DMS153 (cell line): Measurements from ENCODE around the gene LAMA2.

Source experiments
- DNase-seq: peaks from one replicate; lab custom pipeline; 2025; lab: John Stamatoyannopoulos, UW

LAMA2 gene

GRCh38 chr6:128918886-128919285 lies 35.9 kb downstream of the LAMA2 start:
- DNase-seq, result no peak

DNA sequence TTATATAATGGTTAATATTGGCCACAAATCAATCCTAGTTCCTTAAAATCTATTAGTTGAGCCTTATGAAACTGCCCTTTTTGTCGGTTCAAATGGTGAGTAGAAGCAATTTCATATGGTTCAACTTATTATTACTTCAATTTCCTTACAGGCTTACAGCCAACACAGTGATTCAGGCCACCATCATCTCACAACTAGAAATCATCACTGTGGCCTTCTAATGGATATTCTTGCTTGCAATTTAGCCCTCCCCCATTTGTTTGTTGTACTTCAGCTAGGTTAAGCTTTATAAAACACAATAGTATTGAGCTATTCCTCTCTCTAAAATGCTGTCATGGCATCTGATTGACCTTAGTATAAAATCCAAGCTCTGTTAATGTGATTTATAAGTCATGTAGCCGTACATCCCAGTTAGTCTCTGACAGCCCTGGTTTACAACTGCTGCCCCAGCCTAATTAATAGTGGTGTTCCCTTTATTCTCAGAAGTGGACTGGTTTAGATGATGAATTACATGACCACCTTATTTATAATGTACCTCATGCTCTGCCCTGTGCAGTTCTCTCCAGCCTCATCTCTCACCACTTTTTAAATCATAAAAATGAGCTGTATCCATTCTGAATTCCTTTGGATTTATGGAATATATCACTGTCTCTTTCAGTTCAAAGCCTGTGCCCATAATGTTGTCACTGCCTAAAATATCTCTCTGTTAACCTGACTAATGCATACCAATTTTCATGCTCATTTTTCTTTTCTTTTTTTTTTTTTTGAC lies 36.7 kb downstream of the LAMA2 start:
- no peak for DNase-seq

DNA sequence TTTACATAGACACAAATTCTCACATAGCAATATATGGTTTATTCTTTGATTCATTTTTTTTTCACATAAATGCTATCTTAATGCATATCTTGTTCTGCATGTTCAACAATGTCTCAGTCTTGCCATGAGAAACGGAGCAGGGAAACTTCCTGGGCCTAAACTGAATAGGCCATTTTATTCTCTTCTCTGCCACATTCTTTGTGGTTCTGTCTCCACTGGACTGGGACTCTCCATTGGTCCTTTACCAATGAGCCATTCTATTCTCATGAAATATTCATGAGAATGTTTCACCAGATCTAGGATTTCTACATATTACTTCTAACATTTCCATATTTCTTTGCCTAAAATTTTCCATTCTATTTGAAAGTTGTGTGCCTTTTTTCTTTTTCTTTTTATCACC lies 42.8 kb downstream of the LAMA2 start:
- DNase-seq, result no peak

DNA sequence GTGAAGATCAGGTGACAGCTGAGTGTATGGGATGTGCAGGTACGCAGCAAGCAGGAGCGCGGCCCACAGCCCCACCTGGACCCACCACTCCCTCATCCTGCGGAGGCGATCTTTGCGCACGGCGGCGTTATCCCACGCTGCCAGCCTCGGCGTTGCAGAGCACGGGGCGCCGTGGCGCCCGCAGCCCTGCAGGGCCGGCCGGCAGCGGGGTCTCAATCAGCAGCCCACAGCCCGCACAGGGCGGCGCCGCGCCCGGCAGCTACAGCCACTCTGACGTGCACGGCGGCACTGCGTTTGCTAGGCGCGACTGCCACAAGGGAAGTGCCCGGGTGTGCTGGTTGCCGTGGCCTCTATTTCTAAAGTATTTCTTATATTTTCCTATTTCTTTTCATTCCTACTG lies 46.9 kb downstream of the LAMA2 start:
- DNase-seq, result no peak

DNA sequence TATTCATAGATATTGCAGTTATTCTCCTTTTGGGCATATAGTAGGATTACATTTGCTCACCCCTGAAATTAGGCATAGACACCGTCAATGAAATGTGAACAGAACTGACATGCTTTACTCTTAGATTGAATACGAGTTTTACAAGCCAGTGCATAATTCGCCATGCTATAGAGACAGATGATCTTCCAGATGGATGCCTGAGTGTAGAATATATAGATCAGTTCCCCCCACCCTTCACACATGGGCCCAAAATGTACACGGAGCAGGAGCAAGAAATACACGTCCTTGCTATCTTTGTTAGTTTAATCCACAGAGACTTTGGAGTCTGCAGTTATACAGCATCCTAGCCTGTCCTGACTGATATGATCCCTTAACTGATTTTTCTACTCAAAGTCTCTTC lies 47.4 kb downstream of the LAMA2 start:
- DNase-seq, result no peak

- DNase-seq, result no peak
Observed at GRCh38 chr6:128932061-128932460, 49.1 kb downstream of the LAMA2 start.

- DNase-seq, result no peak
Observed at GRCh38 chr6:128950864-128951263, 67.9 kb downstream of the LAMA2 start.

GRCh38 chr6:128952902-128953301 lies 70.0 kb downstream of the LAMA2 start:
- DNase-seq, result no peak

DNA sequence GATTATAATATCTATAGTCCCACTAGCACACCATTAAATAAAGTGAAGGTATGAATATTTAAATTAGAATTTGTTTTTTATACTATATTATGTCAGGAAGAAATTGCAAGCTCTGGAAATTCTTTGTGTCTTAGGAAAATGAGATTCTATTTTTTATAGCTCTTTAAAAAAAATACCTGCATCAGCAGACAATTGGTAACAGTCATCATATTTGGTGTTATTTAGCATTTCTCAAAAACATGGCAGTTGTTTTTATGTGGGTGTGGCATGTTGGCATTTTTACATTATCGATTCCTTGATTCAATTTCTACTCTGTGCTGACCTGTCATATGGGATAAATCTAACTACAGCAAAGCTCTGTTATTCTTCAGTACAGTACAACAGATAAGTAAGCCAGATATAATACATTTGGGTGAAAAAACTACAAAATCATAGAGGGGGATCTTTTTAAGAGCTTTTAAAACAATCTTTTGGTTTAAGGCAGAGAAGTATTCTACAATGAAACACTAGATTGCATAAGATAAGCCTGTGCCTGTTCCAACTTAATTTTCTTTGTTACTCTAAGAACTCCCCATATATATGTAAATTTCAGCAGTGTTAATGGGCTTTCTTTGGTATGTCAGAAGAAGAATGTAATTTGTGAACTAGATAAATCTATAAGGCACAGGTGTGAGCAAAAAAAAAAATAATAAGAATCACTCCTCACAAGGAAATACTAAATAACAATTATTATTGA lies 71.5 kb downstream of the LAMA2 start:
- DNase-seq, result no peak

- DNase-seq, result no peak
Observed at GRCh38 chr6:128963561-128963960, 80.6 kb downstream of the LAMA2 start.

DNA sequence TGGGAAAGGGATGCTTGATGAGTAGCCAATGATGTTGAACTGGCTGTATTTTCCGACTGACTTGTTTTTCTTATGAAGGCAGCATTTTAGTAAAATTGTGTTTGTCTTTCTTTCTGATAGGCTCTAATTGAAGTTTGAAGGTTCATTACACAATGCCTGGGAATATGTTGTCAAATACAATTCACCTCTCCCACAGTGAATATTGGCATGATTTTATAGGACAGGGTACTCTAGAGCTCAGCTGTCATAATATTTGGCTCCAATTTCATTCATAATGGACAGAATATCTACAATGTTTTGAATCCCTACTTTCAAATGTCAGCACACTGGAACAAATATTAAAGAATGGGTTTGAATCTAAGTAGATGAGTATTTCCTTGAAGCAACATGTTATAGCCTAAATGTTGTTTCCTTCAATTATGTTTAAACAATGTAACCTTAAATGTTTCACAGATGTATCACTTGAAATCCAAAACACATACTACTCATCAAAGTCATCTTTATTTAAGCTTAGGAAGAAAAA lies 81.4 kb downstream of the LAMA2 start:
- no peak for DNase-seq

DNA sequence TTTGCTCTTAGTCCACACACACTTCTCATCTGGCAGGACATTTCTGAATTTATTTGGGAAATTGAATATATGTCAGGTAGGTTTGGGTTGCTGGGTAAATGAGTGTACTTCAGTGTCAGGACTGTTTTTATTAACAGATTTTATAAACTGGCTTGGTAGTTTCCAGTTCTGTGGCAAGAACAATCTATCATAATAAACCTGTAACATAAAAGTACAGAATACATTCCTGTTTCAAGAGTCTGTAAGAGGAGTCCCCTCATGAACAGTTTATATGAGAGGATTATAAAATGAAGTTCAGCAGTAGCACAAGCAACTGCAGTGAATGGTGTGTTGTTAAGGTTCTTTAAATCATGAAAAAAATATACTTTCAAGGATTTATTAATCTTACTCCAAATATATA lies 81.8 kb downstream of the LAMA2 start:
- DNase-seq, result no peak

DNA sequence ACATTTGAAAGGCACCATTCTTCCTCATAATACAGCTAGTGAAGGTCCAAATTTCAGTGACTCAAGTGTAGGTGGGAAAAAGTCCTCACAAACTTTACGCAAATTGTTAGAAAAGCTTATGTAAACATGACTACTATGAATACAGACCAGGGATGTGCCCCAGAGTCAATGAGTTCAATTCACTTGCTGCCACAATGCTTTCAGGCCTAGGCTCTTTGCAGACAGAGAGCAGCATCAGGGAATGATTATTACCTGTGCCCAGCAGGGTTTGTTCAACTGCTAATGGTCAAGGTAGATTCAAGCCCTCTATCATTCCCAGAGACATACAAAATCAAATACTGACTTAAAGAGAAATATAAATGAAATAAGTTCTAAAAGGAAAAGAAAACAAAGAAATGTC lies 84.0 kb downstream of the LAMA2 start:
- no peak for DNase-seq

GRCh38 chr6:128979071-128979470 lies 96.1 kb downstream of the LAMA2 start:
- DNase-seq, result no peak

DNA sequence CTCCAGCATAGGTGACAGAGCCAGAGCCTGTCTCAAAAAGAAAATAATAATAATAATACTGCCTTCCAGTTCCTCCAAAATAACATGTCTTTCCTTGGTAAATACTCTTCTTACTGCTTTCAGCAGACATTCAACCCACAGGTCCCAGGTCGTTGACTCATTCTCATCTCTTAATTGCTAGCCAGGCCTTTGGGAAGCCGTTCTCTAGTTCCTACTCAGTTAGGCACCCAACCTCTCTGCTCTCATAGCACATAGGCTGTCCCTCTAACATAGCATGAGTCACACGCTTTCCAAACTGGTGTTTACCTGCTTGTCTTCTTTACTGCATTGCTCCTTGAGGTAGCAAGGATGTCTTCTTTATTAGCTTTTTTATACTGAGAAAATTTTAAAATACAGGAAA lies 98.8 kb downstream of the LAMA2 start:
- DNase-seq, result no peak

DNA sequence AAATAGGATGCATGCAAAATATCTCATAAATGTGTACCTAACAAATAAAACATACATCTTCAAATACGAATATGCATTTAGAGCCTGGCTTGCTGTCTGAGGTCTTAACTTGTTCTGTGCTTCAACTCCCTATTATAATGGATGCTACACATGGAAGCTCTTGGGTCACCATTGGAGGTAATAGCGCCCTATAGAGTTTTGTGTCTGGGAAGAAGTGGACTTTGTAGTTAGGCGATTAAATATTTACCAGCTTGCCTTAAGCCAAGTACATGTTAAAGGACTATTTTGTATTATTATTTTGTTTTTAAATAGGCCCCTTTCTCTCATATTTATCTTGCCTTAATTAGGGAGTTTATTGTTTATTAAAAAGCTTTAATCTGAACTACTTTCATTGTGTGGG lies 107.4 kb downstream of the LAMA2 start:
- DNase-seq, result no peak

DNA sequence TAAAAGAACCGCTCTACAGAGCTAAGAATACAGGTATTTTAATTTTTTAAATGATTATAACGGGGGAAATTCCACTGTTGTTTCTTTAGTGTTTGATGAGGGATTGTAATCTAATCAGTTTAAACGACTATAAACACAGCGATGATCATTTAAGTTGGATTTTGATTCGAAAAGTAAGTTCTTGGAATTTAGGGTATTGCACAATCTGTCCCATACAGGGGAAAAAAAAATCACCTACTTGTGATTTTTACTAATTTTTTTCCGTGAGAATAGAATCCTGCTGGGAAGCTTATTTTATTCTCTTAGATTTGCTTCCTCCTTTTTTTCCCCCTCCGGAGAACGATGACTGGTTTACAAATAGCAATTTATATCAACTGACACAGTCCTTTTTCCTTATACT lies 108.0 kb downstream of the LAMA2 start:
- DNase-seq, result no peak

DNA sequence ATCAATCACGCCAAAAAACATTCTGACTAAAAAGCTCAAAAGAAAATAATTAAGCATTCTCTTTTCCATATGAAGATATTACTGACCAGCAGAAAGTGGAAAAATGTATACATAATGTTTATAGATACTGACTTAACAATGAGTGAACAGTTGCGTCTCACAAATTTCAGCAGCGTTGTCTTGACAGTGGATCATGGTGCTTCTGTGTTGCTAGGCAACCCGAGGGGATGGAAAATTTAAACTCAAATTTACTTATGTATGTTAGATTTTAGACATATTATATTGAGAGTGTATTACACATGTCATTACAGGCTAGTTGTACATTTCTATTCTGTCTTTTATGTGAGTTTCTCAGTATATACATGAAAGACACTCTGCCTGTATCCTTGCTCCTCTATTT lies 110.2 kb downstream of the LAMA2 start:
- DNase-seq, result no peak

- no peak for DNase-seq
Observed at GRCh38 chr6:128997880-128998279, 114.9 kb downstream of the LAMA2 start.

DNA sequence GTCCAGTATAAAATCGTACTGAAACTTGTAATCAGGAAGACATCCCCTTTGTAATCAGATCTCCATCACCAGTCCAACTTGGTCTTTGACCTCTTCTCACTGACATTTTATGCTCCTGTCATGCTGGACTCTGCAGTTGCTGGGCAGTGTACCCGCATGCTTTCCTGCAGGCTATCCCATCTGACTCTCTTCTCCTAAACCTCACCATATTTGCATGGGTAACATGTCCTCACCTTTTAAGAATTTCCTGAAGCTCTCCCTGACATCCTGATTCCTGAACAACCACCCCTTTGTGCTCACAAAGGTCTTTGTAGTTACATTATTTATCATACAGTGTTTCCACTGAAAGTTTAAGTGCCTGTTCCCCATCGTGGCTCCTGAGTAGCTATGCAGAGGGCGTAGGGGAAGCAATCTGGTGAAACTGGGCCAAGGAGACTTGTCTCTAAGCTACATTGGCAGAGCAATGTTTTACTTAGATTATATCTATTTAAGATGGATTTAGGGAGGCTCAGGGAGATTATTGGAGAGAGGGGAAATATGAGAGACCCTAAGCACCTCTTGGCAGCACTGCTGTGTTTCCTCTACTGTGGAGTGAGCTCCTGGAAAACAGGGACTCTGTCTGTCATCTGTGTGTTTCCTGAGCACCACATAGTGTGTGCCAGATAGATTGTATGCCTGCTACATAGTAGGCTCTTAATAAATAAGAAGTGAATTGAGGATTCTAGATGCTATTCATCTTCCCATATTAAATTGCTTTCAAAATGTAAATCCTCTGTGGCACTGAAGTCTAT lies 124.0 kb downstream of the LAMA2 start:
- DNase-seq, result no peak

DNA sequence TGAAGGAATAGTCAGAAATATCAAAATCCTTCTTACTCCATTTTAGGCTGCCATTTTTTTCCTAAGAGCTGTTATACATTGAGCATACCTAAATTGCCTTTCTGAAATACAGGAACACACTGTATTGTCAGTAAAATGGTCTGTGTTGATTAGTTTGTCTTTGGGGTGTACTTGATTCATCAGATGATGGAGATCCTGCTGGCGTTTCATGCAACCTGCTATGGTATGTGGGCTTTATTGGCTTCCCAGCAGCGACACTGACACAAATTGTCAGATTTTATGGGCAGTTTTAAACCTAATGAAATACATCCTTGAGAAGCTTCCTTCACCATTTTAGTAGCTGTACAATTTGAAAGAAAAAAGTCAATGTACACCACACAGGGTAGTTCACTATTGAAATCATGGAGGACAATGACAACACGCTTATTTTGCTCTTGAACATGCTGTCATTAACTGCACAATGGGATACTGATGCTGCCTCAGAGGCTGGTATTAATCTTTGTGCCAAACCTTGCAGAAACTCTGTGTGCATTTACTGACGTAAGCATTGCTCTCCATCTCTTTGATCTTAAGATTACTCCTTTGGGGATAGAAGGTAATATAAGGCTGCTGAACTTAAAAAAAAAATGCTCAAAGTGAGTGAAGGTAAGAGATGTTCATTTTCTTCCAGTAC lies 124.9 kb downstream of the LAMA2 start:
- DNase-seq, result no peak

- no peak for DNase-seq
Observed at GRCh38 chr6:129008591-129008990, 125.7 kb downstream of the LAMA2 start.
